Tibial nerve (tissue), 3 donors: ENCODE results near the gene CAMK2B.

Source experiments
- EP300 ChIP-seq, 2 donors: sonication (generic); formaldehyde crosslinking; IDR thresholded peaks; one replicate each; pipeline ENCODE4 v1.6.1; 2017; ENCODE audit warnings: antibody characterized with exemption in 2 of 2, mild to moderate bottlenecking in 1 of 2
- POLR2A ChIP-seq, 2 donors: fragments of 450-650 bp; IDR thresholded peaks; one replicate each; pipeline ENCODE4 v1.6.1; 2017; ENCODE audit warnings: antibody characterized with exemption in 2 of 2, mild to moderate bottlenecking in 2 of 2, moderate library complexity in 2 of 2

- TF ChIP-seq POLR2A (IDR thresholded peaks at IDR 0.05) (no peak), EP300 (IDR thresholded peaks at IDR 0.05) (no peak)
Measured at GRCh38 chr7:44291066-44291732, 34.2 kb downstream of the CAMK2B start.
